ENCODE data around the gene ASAP2.

Gene ASAP2

DNA sequence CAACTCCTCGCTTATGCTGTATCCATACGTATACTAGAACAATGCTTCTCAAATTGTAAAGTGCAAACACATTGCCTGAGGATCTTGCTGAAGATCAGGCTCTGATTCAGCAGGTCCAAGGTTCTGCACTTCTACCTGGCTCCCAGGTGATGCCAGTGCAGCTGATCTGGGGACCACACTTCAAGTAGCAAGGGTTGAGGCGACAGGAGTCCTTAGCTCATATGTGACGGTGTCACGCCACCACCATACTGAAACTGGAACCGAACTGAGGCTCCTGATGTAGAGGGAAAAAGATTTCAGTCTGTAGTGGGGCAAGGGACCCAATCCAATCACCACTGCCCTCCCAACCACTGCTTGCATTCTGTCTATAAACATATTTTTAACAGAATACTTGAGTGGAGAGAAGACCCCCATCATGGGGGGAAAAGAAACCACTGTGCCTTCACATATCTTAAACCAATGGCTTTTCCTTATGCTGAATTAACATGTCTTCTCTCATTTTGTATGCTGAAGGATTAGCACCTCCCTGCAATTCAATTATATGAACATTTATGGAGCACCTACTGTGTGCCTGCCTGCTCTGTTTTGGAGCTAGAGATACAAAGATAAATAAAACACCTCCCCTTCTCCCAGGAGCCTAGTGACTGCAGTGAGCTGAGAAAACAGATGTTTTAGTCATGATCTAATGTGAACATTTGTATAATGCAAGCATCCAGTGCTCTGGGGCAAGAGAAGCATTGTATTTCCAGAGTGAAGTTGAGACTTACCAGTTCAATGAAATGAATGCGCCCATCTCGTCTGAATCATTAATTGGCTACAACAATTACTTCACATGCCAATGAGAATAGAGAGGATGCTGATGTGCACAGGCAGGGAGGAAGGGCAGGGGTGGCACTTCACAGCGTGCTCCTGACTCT lies 6.6 kb upstream of the ASAP2 start:
- no peak for DNase-seq (ENCODE audit: low read depth)
- TF ChIP-seq, protein P1, sequence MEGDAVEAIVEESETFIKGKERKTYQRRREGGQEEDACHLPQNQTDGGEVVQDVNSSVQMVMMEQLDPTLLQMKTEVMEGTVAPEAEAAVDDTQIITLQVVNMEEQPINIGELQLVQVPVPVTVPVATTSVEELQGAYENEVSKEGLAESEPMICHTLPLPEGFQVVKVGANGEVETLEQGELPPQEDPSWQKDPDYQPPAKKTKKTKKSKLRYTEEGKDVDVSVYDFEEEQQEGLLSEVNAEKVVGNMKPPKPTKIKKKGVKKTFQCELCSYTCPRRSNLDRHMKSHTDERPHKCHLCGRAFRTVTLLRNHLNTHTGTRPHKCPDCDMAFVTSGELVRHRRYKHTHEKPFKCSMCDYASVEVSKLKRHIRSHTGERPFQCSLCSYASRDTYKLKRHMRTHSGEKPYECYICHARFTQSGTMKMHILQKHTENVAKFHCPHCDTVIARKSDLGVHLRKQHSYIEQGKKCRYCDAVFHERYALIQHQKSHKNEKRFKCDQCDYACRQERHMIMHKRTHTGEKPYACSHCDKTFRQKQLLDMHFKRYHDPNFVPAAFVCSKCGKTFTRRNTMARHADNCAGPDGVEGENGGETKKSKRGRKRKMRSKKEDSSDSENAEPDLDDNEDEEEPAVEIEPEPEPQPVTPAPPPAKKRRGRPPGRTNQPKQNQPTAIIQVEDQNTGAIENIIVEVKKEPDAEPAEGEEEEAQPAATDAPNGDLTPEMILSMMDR (IDR thresholded peaks at IDR 0.05; ENCODE audit: low read depth, low read length, missing control alignments): no peak
- no peak overlapping the region for H3K4me3 ChIP-seq (ENCODE audit: low read depth, low read length)

DNA sequence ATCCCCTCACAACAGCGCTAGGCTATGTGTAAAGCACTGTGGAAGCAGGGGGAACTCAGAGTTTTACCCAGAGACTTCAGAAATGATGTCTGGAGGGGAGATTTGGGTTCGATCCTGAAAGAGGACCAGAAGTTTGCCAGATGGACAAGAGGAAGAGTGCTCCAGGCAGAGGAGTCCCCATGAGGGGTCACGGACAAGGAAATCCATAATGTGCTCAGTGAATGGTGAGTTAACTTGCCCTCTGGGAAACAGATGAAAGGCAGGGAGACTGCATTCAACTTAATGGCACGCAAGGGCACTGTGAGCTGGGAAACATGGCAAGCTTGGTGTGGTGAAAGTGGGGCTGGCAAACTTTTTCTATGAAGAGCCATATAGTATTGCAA lies 6.0 kb upstream of the ASAP2 start:
- no peak for DNase-seq (ENCODE audit: low read depth)
- H3K4me3 ChIP-seq (ENCODE audit: low read depth, low read length): no peak overlapping the region
- TF ChIP-seq, protein P1 (IDR thresholded peaks at IDR 0.05; ENCODE audit: low read depth, low read length, missing control alignments): no peak

DNA sequence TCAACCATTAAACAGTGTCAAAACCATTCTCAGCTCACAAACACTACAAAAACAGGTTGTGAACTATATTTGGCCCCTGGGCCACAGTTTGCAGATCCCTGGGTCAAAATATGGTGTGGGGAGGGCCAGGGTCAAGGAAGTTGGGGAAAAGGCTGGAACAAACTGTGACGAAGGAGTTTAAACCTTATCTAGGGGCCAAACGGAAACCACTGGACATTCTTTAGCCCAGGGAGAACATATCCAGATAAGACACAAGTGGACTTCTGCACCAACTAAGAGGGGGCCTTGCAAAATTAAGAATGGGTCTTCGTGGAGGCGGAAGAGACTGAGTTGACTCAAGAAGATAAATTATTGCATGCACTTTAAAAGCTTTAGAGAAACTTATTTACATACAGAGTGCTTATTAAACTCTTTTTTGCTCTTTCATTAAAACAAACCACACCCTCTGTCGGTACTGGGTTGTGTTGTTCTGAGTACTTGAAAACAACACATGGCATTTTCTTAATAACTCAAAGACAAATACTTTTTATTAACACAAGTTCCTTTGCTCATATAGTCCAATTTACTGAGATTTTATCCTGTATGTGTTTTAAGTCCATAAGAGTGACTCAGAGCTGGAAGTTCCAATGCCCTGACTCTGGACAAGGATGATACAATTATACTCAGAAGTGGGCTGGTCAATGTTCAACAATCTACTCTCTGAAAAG lies 5.3 kb upstream of the ASAP2 start:
- TF ChIP-seq, protein P1 (IDR thresholded peaks at IDR 0.05; ENCODE audit: low read depth, low read length, missing control alignments): no peak
- H3K4me3 ChIP-seq (ENCODE audit: low read depth, low read length): no peak overlapping the region
- DNase-seq (ENCODE audit: low read depth): no peak

DNA sequence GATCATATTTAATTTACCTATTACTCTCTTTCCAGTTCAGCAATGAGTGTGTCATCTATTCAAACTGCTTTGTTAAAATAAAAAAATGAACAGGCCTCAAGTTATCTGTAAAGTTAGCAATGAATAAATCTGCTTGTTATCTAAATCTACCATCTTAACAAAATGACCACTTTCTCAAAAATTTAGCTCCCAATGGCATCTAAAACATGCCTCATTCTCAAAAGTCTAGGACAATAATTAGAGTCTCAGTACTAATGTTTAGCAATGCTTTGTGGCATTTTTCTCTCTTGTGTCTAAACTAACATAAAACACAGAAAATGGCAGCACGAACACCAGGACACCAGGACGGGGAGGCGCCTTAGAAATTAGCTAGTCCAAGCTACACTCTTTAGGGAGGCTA lies 3.6 kb upstream of the ASAP2 start:
- DNase-seq (ENCODE audit: low read depth): no peak
- TF ChIP-seq, protein P1 (IDR thresholded peaks at IDR 0.05; ENCODE audit: low read depth, low read length, missing control alignments): no peak
- no peak overlapping the region for H3K4me3 ChIP-seq (ENCODE audit: low read depth, low read length)

DNA sequence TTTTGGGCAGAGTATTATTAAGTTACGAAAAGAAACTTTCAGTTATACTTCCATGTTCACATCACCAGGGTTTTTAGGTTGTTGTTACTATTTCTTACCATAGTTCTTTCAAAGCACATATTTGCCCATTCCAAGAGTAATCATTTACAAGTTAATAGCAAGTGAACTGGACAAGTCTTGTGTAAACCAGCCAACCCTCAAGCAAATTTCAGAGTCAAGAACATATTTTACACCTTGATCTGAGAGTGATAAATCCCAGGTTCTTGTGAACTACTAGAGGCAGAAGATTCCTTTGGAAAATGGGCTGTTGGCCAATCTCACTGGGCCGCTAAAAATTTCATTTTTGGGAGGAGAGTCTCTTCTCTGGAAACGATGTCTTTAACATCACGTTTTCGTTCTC lies 2.7 kb upstream of the ASAP2 start:
- DNase-seq (ENCODE audit: low read depth): no peak
- TF ChIP-seq, protein P1 (IDR thresholded peaks at IDR 0.05; ENCODE audit: low read depth, low read length, missing control alignments): no peak
- no peak overlapping the region for H3K4me3 ChIP-seq (ENCODE audit: low read depth, low read length)

DNA sequence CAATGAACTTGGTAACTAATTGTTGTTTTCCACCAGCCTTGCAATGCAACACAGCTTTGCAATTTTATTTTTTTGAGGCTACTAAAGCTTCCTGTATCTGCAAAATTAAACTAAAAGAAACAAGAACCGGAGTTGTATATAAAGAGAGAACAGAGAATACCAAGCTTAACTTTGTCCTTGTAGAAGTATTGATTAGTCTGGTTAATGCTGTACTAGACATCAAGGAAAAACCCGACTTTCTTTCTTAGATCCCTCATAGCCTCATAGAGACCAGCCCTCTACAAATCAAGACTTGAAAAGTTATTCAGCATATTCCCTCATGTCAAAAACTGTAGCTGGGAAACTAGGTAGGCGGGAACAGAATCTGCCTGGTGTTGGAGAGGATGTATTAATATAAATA lies 1.7 kb upstream of the ASAP2 start:
- DNase-seq (ENCODE audit: low read depth): no peak
- TF ChIP-seq, protein P1 (IDR thresholded peaks at IDR 0.05; ENCODE audit: low read depth, low read length, missing control alignments): no peak
- H3K4me3 ChIP-seq (ENCODE audit: low read depth, low read length): no peak overlapping the region
